Endometrium (tissue), 2 donors: ENCODE measurements around the gene PDE4D.

Experiments used
- FAIRE-seq: peaks from 2 replicates; lab custom pipeline; 2012; peaks lifted over from hg19 to GRCh38; lab: Jason Lieb, UNC
- donor health status: control.
- donor health status: control.

Gene PDE4D

DNA sequence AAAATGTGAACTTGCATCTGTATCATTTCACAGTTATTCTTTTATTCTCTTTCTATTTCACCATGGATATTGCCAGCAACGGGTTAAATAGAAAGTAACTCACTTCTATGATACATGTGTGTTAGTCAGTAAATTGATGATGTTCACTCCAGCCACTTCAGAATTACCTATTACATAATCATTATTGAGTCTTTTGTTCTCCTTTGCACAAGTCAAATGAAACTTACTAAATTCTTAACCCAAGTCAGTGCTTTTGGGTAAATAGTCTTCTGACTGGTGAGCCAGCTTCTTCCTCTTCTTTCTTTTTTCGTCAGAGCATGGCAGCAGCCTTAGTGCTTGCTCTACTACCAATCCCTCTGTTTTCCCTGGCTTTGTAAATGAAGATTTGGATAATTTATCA is 966.3 kb downstream of the PDE4D start:
- no peak for FAIRE-seq

DNA sequence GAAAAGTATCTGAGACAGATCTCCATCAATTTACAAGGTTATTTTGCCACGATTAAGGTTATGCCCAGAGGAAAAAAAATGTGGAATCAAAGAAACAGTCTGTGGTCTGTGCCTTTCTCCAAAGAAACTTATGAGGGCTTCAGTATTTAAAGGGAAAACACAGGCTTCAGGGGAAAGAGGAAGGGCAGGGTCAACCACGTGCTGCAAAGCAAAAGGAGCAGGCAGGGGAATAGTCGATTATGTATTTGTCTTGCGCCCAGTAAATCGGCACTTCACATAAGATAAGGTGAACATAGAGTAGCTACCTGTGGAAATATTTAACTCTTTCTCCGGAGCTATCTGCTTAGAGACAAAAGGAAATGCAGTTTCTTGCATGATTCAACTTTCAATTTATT is 967.0 kb downstream of the PDE4D start:
- no peak for FAIRE-seq

DNA sequence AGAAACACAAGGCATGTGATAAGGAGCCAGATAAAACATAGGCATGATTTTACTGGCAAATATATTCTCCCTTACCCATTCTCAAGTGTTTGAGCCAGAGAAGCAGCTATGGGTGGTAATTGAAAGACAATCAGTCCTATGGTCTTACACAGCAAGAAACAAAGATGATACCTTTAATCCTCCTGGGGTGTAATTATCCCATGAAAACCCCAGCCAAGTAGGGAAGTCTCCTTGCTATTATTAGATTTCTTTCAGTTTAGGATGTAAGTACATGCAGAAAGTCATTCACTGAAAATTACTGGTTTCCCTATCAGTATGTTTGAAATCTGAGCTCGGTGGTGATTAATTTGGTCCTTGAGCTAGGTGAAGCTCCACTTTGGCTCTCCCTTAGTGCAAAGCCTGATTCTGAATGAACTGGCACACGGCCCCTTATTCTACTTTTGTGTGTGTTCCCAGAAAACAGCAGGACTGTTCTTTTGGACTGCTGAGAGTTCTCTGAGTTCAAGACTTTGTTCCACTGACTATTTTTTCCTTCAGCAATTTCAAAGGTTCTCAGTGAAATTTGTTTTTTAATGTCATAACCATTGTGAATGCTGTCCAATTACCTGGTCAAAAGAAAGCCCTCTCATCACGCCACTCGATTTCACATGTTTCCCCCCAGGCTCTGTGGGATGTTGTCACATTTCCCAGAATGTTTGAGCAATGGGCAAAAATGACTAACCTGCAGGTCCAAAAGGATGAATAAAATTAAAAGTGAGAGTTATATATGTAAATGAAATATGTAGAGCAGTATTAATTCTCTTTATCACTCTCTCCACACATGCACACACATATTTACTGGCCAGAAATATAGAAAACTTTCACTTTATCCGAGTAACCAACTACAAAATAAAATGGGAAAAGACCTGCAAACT is 967.6 kb downstream of the PDE4D start:
- FAIRE-seq, result no peak

DNA sequence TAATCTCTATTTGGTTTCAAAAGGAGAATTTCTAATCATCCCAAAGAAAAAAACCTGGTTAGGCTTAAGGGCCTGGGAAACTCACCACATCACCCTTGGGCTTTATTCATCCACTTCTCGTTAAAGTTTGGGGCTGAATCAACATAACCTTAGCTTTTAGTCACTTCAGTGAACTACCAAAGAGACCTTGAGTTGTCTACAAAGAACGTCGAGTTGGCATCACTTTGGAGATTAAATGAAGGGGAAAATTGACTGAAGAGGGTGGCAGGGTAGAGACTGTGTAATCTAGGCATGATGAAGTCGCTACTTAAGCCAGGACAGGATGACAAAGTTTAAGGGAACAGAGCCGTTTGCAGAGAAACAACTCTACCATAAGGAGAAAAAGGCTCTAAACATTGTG is 969.2 kb downstream of the PDE4D start:
- no peak for FAIRE-seq

DNA sequence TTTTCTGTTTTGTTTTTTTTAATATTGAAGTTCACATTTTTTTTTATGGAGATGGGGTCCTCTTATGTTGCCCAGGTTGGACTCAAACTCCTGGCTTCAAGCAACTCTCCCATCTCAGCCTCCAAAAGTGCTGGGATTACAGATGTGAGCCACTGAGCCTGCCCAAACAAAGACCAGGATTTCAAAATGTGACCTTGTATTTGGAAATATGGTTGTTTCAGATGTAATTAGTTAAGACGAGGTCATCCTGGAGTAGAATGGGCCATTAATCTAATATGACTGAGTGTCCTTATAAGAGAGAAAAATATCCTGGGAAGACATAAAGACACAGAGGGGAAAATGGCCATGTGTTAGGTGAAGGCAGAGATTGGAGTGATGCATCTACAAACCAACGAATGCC is 970.2 kb downstream of the PDE4D start:
- FAIRE-seq, result no peak

DNA sequence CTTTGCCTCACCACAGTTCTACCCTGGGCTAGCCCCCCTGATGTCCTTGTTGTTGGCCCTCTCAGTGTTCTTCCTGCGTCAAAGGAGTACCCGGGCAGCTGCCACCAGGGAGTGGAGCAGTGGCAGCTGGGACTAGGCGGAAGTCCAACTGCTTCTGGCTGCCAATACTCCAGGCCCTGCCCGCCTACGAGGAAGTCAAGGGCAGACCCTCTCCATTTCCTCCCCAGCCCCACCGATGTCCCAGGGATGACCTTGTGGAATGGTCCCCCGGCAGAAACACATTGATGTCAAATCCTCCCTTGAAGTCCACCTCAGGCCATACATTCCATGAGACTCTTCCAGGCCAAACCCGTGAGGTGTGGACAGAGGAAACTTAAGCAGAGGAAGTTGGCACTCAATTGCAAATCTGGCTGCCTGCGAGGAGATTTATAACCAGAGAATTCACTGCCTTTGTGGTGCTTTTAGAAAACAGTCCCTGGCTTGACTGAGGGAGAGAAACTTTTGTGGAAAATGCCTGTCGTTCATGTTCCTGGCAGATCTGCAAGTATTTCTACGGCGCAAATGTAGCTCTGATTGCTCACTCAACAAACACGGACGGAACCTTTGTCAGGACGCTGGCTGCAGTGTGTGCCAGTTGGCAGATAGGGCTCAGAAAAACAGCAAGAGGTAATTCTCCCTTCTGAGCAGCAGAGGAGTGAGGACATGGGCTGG is 970.9 kb downstream of the PDE4D start:
- no peak for FAIRE-seq

DNA sequence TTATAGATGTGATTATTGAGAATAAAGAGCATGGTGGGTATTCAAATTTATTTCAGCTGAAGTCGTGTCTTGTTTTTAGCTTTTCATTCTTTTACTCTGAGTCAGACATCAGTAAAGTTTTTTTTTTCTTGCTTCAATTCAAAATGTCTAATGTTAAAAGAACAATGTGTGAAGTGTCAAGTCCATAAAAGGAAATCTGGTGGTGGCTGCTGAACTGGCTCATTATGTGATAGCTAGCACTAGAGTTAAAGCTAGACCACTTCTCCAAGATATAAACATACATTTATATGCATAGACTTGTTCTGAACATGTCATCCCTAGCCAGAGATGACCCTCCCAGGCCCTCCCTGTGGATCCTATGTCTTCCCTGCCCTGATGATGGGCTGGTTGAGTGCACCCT is 972.4 kb downstream of the PDE4D start:
- FAIRE-seq, result no peak

DNA sequence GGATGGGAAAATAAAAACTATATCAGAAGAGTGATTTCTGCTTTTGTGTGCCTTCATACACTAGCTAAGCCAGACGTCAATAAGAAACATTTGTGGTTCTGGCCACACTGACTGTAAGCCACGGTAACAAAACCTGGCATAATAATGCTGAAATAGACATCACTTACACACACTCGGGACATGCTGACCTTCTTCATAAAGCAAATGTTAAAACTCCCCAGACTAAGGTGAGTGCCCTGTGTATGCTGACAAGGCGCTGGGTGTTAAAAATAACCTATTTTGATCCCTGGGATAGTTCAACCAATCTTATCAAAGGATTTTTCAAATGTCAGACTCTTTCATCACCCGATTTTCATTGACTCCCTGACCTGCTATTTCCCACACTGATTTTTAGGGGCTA is 973.7 kb downstream of the PDE4D start:
- no peak for FAIRE-seq
